Nephron progenitor cell (in vitro differentiated cells): Measurements from ENCODE around the gene WDSUB1.

Experiments used
- DNase-seq: peaks from one replicate; pipeline ENCODE4 v3.0.0; 2021
- H3K27ac Mint-ChIP-seq: 2 replicates; pipeline ENCODE4 v1.8.0; 2021; ENCODE audit warnings: mild to moderate bottlenecking, moderate library complexity, mixed read lengths
- H3K27me3 Mint-ChIP-seq: 2 replicates; pipeline ENCODE4 v1.8.0; 2021; ENCODE audit warnings: mild to moderate bottlenecking, low read depth, mixed read lengths; ENCODE audit not compliant: poor library complexity
- H3K36me3 Mint-ChIP-seq: 2 replicates; pipeline ENCODE4 v1.8.0; 2021; ENCODE audit warnings: low read depth, mixed read lengths
- H3K4me1 Mint-ChIP-seq: 2 replicates; pipeline ENCODE4 v1.8.0; 2021; ENCODE audit warnings: mixed read lengths
- H3K4me3 Mint-ChIP-seq: 2 replicates; pipeline ENCODE4 v1.8.0; 2021; ENCODE audit warnings: mild to moderate bottlenecking, moderate library complexity, mixed read lengths
- H3K9me3 Mint-ChIP-seq: 2 replicates; pipeline ENCODE4 v1.8.0; 2021; ENCODE audit warnings: mild to moderate bottlenecking, moderate library complexity, mixed read lengths
- CTCF ChIP-seq: fragments of 200-600 bp; sonication (generic); IDR thresholded peaks from 2 replicates; pipeline ENCODE4 v1.5.0; 2021; ENCODE audit warnings: antibody characterized with exemption

Gene WDSUB1

GRCh38 chr2:159193791-159194190 lies 92.7 kb downstream of the WDSUB1 start:
- no peak overlapping the region for H3K27ac Mint-ChIP-seq

GRCh38 chr2:159192371-159192918 lies 94.1 kb downstream of the WDSUB1 start:
- no peak overlapping the region for H3K4me3 Mint-ChIP-seq
- no peak for DNase-seq
- H3K36me3 Mint-ChIP-seq, result peaks cover 77% of the 10 kb centered on the region
- H3K4me1 Mint-ChIP-seq, result no peaks in the 10 kb centered on the region
- no peaks in the 10 kb centered on the region for H3K9me3 Mint-ChIP-seq
- peaks cover 3% of the 10 kb centered on the region for H3K27me3 Mint-ChIP-seq
- no peak overlapping the region for H3K27ac Mint-ChIP-seq
- no peak for TF ChIP-seq CTCF

More at GRCh38 chr2:159193791-159194190, 92.7 kb downstream of the WDSUB1 start:
- peaks cover 3% of the 10 kb centered on the region for H3K27me3 Mint-ChIP-seq
- no peaks in the 10 kb centered on the region for H3K9me3 Mint-ChIP-seq
- no peak overlapping the region for H3K4me3 Mint-ChIP-seq
- DNase-seq, result no peak
- H3K36me3 Mint-ChIP-seq, result peaks cover 75% of the 10 kb centered on the region
- no peaks in the 10 kb centered on the region for H3K4me1 Mint-ChIP-seq
- no peak for TF ChIP-seq CTCF

- Mint-ChIP-seq H3K36me3 (peaks cover 83% of the 10 kb centered on the region), H3K27me3 (no peaks in the 10 kb centered on the region), H3K27ac (peak overlapping the region; percentile 72), H3K4me1 (peaks cover 24% of the 10 kb centered on the region), H3K4me3 (no peak overlapping the region), H3K9me3 (no peaks in the 10 kb centered on the region)
- no peak for DNase-seq
- TF ChIP-seq CTCF, result no peak
Observed at GRCh38 chr2:159188449-159188848, 98.1 kb downstream of the WDSUB1 start.

GRCh38 chr2:159187106-159187505 lies 99.4 kb downstream of the WDSUB1 start:
- no peaks in the 10 kb centered on the region for H3K27me3 Mint-ChIP-seq
- peaks cover 90% of the 10 kb centered on the region for H3K36me3 Mint-ChIP-seq
- H3K9me3 Mint-ChIP-seq, result no peaks in the 10 kb centered on the region
- no peak for TF ChIP-seq CTCF
- H3K27ac Mint-ChIP-seq, result peak overlapping the region; percentile 69
- no peak for DNase-seq
- H3K4me3 Mint-ChIP-seq, result no peak overlapping the region
- peaks cover 36% of the 10 kb centered on the region for H3K4me1 Mint-ChIP-seq

- H3K36me3 Mint-ChIP-seq, result peaks cover 92% of the 10 kb centered on the region
- DNase-seq, result no peak
- no peak overlapping the region for H3K4me3 Mint-ChIP-seq
- H3K27me3 Mint-ChIP-seq, result no peaks in the 10 kb centered on the region
- TF ChIP-seq CTCF, result no peak
- H3K4me1 Mint-ChIP-seq, result peaks cover 36% of the 10 kb centered on the region
- no peaks in the 10 kb centered on the region for H3K9me3 Mint-ChIP-seq
- H3K27ac Mint-ChIP-seq, result peak overlapping the region; percentile 90
Observed at GRCh38 chr2:159186462-159186861, 100.0 kb downstream of the WDSUB1 start.
